Rectal smooth muscle tissue (tissue), 1 donor: ENCODE data around the gene HGF.
"Not testable (repeated sequence)": the region's sequence is repeated elsewhere in the genome, so short reads cannot be mapped to it uniquely, and the experiment has no call there.

Experiments used
- H3K27ac ChIP-seq: one replicate; pipeline ENCODE4 v1.7.0; 2013; ENCODE audit warnings: low read depth, low read length, inconsistent platforms
- H3K27me3 ChIP-seq: one replicate; pipeline ENCODE4 v1.7.0; 2013; ENCODE audit warnings: low read length; ENCODE audit not compliant: control insufficient read depth, insufficient read depth
- H3K36me3 ChIP-seq: one replicate; pipeline ENCODE4 v1.7.0; 2013; ENCODE audit warnings: low read length; ENCODE audit not compliant: control insufficient read depth, insufficient read depth
- H3K4me1 ChIP-seq: one replicate; pipeline ENCODE4 v1.7.0; 2013; ENCODE audit warnings: low read length; ENCODE audit not compliant: control insufficient read depth, insufficient read depth
- H3K4me3 ChIP-seq: one replicate; pipeline ENCODE4 v1.7.0; 2013; ENCODE audit warnings: low read length
- H3K9ac ChIP-seq: one replicate; pipeline ENCODE4 v1.7.0; 2013; ENCODE audit warnings: low read length

Gene HGF

DNA sequence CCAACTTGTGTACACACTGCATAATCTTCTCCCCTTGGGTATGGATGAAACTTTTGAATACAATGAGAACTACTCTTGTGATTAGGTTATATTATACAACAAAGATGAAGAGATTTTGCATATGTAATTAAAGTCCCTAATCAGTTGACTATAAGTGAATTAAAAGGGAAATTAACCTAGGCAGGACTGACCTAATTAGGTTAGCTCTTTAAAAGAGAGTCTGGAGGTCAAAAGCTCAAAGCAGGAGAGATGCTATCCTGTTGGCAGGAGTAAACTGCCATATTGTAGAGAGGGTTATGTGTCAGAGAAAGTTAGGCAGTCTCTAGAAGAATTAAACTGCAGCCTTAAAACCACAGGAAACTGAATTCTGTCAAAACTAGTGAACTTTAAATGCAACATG lies 29.4 kb downstream of the HGF start:
- Histone ChIP-seq H3K4me1 (no peaks in the 10 kb centered on the region), H3K9ac (no peak overlapping the region), H3K36me3 (no peaks in the 10 kb centered on the region), H3K27ac (no peak overlapping the region), H3K27me3 (no peaks in the 10 kb centered on the region), H3K4me3 (no peak overlapping the region)

DNA sequence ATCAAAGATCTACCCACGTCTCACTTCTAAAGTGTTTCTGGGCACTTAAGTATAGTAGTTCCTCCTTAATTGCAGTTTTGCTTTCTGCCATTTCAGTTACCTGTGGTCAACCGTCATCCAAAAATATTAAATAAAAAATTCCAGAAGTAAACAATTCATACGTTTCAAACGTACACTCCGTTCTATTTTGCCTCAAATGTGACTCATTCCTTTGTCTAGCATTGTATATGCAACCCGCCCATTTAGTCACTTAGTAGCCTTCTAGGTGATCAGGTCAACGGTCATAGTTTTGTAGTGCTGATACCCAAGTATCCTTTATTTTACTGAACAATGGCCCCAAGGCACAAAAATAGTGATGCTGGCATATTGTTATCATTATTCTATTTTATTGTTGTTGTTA lies 33.8 kb downstream of the HGF start:
- Histone ChIP-seq H3K4me1 (no peaks in the 10 kb centered on the region), H3K27ac (no peak overlapping the region), H3K4me3 (no peak overlapping the region), H3K9ac (no peak overlapping the region), H3K27me3 (no peaks in the 10 kb centered on the region), H3K36me3 (no peaks in the 10 kb centered on the region)

DNA sequence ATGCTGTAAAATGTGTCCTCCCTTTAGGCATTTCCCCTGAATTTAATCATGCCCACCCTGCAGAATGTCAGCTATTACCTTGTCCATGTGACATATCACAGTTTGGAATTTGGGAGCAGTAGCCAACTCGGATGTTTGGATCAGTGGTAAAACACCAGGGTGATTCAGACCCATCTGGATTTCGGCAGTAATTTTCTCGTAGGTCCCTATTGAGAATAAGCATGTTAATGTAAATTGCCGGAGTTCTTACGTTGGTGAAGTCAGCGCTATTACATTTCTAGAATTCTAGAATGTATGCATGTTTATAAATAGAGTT lies 44.1 kb downstream of the HGF start:
- H3K4me3 ChIP-seq, result no peak overlapping the region
- H3K4me1 ChIP-seq, result no peaks in the 10 kb centered on the region
- no peak overlapping the region for H3K27ac ChIP-seq
- no peak overlapping the region for H3K9ac ChIP-seq
- no peaks in the 10 kb centered on the region for H3K27me3 ChIP-seq
- H3K36me3 ChIP-seq, result no peaks in the 10 kb centered on the region

DNA sequence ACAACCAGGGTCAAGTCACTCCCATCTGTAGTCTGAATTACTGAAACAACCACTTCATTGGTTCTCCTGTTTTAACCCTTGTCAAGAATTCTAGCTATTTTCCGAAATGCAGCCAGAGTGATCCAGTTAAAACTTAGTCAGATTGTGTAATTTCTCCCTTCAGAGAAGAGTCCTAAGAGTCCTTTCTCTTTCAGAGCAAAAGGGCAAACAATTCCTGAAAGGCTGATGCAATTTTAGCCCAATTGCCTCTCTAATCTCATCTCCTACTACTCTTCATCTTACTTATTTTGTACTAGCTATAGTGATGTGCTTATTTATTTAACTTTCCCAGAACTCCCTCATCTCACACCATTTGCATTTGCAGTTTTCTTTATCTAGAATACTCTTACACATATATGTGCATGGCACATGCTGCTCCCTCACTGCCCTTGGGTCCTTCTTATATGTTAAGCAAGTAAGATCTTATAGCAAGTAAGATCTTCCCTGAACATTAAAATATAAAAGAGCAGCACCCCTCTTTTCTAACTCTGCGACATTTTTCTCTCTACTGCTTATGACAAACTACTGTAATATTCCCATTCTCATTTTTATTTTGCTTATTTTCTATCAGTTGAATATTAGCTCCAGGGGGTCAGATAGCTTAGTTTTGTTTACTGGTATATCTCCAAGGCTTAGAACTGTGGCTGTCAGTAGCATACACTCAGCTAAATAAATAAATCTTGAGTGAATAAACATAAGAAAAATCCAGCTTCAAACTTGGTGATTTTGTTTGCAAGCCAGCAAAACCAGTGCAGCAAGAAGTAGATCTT lies 44.6 kb downstream of the HGF start:
- H3K4me3 ChIP-seq, result no peak overlapping the region
- no peaks in the 10 kb centered on the region for H3K36me3 ChIP-seq
- no peaks in the 10 kb centered on the region for H3K27me3 ChIP-seq
- no peak overlapping the region for H3K9ac ChIP-seq
- H3K27ac ChIP-seq, result no peak overlapping the region
- H3K4me1 ChIP-seq, result no peaks in the 10 kb centered on the region

DNA sequence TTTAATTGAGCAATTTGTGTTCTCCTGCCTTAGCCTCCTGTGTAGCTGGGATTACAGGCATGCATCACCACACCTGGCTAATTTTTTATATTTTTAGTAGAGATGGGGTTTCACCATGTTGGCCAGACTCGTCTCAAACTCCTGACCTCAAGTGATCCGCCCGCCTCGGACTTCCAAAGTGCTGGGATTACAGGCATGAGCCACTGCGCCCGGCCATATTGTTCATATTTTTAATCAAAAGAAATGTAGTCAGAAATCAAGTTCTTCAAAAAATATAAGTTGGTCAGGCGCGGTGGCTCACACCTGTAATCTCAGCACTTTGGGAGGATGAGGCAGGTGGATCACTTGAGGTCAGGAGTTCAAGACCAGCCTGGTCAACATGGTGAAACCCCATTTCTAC lies 47.6 kb downstream of the HGF start:
- H3K36me3 ChIP-seq, H3K4me1 ChIP-seq, H3K27me3 ChIP-seq, H3K4me3 ChIP-seq, H3K27ac ChIP-seq, H3K9ac ChIP-seq: not testable (repeated sequence)

DNA sequence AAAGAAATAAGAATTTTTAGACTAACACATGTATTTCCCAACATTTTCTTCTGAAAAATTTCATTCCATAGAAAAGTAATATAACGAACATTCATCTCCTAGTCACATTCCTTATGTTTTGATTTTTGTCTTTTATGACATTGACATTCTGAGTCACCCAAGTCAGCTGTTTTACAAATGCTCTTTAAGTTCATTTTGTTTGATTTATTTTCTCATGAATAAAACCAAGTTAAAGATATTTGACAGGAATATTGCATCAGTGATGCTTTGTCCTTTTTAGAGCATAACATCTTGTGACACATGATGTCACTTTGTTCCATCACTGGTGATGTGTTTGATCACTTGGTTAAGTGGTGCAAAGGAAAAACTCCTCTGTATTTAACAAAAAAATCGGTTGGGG lies 48.4 kb downstream of the HGF start:
- H3K36me3 ChIP-seq, result no peaks in the 10 kb centered on the region
- no peaks in the 10 kb centered on the region for H3K27me3 ChIP-seq
- H3K27ac ChIP-seq, result no peak overlapping the region
- no peak overlapping the region for H3K9ac ChIP-seq
- no peaks in the 10 kb centered on the region for H3K4me1 ChIP-seq
- H3K4me3 ChIP-seq, result no peak overlapping the region

DNA sequence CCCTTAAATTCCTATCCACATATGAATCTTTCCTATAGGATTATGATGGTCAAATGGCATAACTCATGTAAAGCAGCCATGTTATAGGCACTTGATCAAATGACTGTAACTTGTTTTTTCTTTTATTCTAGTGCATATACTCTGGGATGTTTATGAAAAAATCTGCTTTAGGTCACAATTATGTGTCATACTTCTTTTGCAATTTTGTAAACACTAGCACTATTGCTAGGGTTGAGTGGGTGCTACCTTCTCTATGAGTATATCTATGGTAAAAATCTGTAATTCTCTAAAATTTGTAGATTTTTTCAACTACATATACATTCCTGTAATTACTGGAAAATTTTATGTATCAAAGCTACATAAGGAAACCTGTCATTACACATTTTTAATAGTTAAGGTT lies 50.0 kb downstream of the HGF start:
- no peaks in the 10 kb centered on the region for H3K4me1 ChIP-seq
- no peak overlapping the region for H3K27ac ChIP-seq
- no peak overlapping the region for H3K9ac ChIP-seq
- no peaks in the 10 kb centered on the region for H3K36me3 ChIP-seq
- no peaks in the 10 kb centered on the region for H3K27me3 ChIP-seq
- no peak overlapping the region for H3K4me3 ChIP-seq

DNA sequence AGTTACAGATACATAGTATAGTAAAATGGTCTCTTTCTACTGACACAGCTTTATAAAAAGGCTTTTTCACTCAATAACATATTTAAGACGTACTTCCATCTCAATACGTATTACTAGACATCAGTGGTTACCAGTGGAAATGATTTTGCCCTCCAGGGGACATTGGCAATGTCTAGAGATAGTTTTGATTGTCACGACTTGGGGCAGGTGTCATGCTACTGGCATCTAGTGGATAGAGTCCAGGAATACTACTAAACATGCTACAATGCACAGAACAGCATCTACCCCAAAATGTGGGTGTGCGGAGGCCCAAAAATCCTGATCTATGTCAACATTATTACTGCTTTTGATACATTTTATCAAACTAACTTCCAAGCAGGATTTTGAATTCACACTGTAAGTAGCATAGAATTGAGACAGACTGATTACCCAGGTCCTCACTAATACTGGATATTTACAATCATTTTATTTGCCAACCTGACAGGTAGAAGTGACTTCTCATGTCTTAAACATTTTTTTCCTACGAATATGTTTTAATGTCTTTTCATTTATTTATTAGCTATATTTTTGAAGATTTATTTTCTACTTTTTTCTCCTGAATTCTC lies 53.8 kb downstream of the HGF start:
- H3K4me1 ChIP-seq, result no peaks in the 10 kb centered on the region
- H3K36me3 ChIP-seq, result no peaks in the 10 kb centered on the region
- no peak overlapping the region for H3K4me3 ChIP-seq
- no peaks in the 10 kb centered on the region for H3K27me3 ChIP-seq
- H3K9ac ChIP-seq, result no peak overlapping the region
- no peak overlapping the region for H3K27ac ChIP-seq

DNA sequence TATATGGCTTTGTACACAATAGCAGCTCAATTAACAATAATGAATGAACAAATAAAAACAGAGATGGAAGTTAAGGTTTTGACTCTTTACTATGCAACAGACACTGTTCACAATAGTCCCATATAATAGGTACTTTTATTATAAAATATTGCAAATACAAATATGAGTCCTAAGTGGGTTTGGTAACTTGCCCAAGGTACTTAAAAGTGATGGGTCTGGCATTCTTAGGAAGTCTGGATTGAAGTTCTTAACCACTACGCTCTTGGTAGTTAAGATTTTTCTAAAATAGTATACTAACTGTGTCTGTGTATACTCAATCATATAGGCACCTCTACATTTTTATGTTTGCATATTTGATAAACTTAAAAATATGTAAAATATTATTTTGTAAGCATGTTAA lies 55.5 kb downstream of the HGF start:
- no peaks in the 10 kb centered on the region for H3K4me1 ChIP-seq
- H3K9ac ChIP-seq, result no peak overlapping the region
- H3K4me3 ChIP-seq, result no peak overlapping the region
- H3K27ac ChIP-seq, result no peak overlapping the region
- no peaks in the 10 kb centered on the region for H3K27me3 ChIP-seq
- no peaks in the 10 kb centered on the region for H3K36me3 ChIP-seq

DNA sequence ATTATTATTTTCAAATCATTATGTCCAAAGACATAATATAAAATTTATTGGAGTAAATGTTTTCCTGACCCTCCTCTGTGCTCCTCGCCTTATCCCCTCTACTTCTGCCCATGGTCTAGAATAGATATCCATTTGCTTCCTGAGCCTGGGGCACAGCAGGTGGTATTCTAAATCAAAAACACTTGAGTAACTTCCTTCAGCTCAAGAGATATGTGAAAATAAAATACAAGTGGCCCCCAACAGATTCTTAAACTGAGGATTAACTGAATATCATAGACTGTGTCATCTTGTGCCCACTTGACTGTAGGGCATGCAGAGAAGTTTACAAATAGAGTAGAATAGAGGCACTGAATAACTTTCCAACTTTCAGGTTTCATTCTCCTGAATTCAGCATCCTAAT lies 59.1 kb downstream of the HGF start:
- Histone ChIP-seq H3K36me3 (no peaks in the 10 kb centered on the region), H3K27ac (no peak overlapping the region), H3K9ac (no peak overlapping the region), H3K4me1 (no peaks in the 10 kb centered on the region), H3K4me3 (no peak overlapping the region), H3K27me3 (no peaks in the 10 kb centered on the region)

DNA sequence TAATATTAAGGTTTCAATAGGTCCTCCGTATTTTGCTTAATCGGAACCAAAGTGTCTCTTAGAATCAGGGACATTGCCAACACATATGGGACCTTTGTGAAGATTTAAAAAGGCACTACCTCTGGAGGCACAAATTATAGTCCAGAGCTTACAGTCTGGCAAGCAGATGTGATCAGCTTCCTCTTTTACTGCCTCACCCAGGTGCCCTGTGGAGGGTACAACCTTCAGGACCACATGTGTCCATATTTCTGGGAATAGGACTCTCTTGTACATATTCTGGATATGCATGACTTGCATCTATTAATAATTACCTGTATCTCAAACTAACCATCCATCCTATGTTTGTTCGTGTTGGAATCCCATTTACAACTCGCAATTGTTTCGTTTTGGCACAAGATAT lies 60.0 kb downstream of the HGF start:
- Histone ChIP-seq H3K4me3 (no peak overlapping the region), H3K27ac (no peak overlapping the region), H3K9ac (no peak overlapping the region), H3K36me3 (no peaks in the 10 kb centered on the region), H3K4me1 (no peaks in the 10 kb centered on the region), H3K27me3 (no peaks in the 10 kb centered on the region)

DNA sequence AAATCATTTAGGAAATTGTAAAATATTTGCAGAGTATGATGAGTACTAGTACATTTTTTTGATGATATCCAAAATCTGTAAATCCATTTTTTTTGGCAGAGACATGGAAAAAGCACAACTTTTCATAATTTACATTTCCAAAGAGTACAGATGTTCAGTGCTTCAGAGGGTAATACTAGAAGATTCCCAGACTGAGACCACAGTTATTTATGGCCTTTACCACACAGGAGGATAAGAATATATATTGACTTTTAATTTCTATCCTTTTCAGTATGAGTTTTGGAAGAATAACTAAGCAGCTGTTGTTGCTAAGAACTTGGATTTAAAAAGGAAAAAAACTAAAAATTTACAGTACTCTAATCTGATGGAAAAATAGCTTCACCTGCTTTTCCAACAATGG lies 61.9 kb downstream of the HGF start:
- H3K27me3 ChIP-seq, result no peaks in the 10 kb centered on the region
- no peak overlapping the region for H3K4me3 ChIP-seq
- no peaks in the 10 kb centered on the region for H3K36me3 ChIP-seq
- H3K27ac ChIP-seq, result no peak overlapping the region
- no peaks in the 10 kb centered on the region for H3K4me1 ChIP-seq
- no peak overlapping the region for H3K9ac ChIP-seq

DNA sequence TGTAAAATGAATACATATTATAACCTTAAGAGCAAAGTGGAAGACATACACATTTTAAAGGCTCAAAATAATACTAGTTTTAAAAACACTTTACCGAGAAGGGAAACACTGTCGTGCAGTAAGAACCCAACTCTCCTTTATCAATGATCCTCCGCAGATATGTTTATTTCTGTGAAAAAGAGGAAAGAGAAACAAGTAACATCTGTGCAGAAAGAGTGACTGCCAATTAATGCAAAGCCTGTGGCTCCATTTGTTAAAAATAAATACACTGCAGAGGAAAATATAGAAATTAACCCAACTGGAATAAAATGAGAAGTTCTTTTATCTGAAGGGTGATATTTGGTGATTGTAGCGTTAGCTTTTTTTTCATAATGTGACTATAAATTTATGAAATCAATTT lies 62.7 kb downstream of the HGF start:
- no peaks in the 10 kb centered on the region for H3K27me3 ChIP-seq
- no peak overlapping the region for H3K9ac ChIP-seq
- H3K4me3 ChIP-seq, result no peak overlapping the region
- H3K27ac ChIP-seq, result no peak overlapping the region
- H3K4me1 ChIP-seq, result no peaks in the 10 kb centered on the region
- no peaks in the 10 kb centered on the region for H3K36me3 ChIP-seq
